Aorta (tissue), 5 donors: ENCODE data around the gene PEG3. TPM values are rescaled to one million over a fixed set of nuclear protein-coding genes. Genes with fewer than 3 reads are reported as not detected.

Source experiments
- ATAC-seq: fragments of 200-7000 bp; cut with Tn5 transposase; one replicate; pipeline ENCODE4 v1.9.1; 2022; ENCODE audit warnings: moderate library complexity; ENCODE audit not compliant: low FRiP score
- DNase-seq, 2 donors: peaks; one replicate each; pipeline ENCODE4 v3.0.0-alpha.2; 2020
- H3K27ac ChIP-seq, 2 donors: one replicate each; pipeline ENCODE4 v1.5.1; 2013; ENCODE audit warnings: low read length in 2 of 2, mild to moderate bottlenecking in 2 of 2, moderate library complexity in 2 of 2, control low read depth in 1 of 2, inconsistent platforms in 1 of 2, low read depth in 1 of 2
- H3K27me3 ChIP-seq, 2 donors: one replicate each; pipeline ENCODE4 v1.6.1; 2013; ENCODE audit warnings: control low read depth in 1 of 2, low read length in 1 of 2, mild to moderate bottlenecking in 1 of 2, moderate library complexity in 1 of 2; ENCODE audit not compliant: insufficient read depth in 2 of 2, control insufficient read depth in 1 of 2
- H3K36me3 ChIP-seq, 2 donors: one replicate each; pipeline ENCODE4 v1.6.1; 2013; ENCODE audit warnings: control low read depth in 1 of 2, low read length in 1 of 2, mild to moderate bottlenecking in 1 of 2; ENCODE audit not compliant: insufficient read depth in 2 of 2, control insufficient read depth in 1 of 2
- H3K4me1 ChIP-seq, 2 donors: one replicate each; pipeline ENCODE4 v1.6.1; 2013; ENCODE audit warnings: low read length in 2 of 2, control low read depth in 1 of 2, mild to moderate bottlenecking in 1 of 2, moderate library complexity in 1 of 2; ENCODE audit not compliant: insufficient read depth in 2 of 2, control insufficient read depth in 1 of 2
- H3K4me3 ChIP-seq, 2 donors: one replicate each; pipeline ENCODE4 v1.5.1; 2013; ENCODE audit warnings: low read length in 2 of 2, control low read depth in 1 of 2, mild to moderate bottlenecking in 1 of 2
- H3K9me3 ChIP-seq: one replicate; pipeline ENCODE4 v1.6.1; 2013; ENCODE audit warnings: mild to moderate bottlenecking, low read length; ENCODE audit not compliant: control insufficient read depth
- WGBS, 2 donors: extraction: QIAGEN DNeasy Blood & Tissue Kit; methylation state at CpG; one replicate each; pipeline ENCODE4 v1.1.7; 2013; 5-methylcytosine and 5-hydroxymethylcytosine counted together
- intact Hi-C, 2 donors: fragments of 100-400 bp; cut with DNase I; formaldehyde crosslinking; loops; one replicate each; pipeline versions ENCODE4 v1.14.2 to v1.15.0; 2022
- long read RNA-seq, 2 donors: library from polyadenylated mRNA; unstranded; transcript quantifications; one replicate each; pipeline ENCODE4 v2.0.0, GENCODE V29; 2020 to 2021
- polyA plus RNA-seq, 2 donors: library from polyadenylated mRNA; stranded (reverse); fragments of 200-250 nt; gene quantifications; one replicate each; pipeline ENCODE4 v1.2.3, GENCODE V29; 2013
- total RNA-seq, 2 donors: library from RNA; stranded (reverse); fragmentation: NEBNext Ultra II Directional; extraction: Animal tissue kit (Norgen Biotek cat#: 25700); gene quantifications; one replicate each; pipeline ENCODE4 v1.2.1, GENCODE V29; 2021
- donor health status: healthy with polysubstance abuse.
- donor health status: Bipolar disorder and iron deficiency.
- donor health status: DM: no; HTN: no; CAD: no.
- donor health status: DM: no; HTN: no; CAD: no.
- donor health status: DM: yes; HTN: yes; CAD: no.

Gene PEG3
- total RNA-seq (10 to 100 TPM; 10.3 to 11.6 TPM), polyA plus RNA-seq (1 to 10 TPM; 2.3 to 3.5 TPM)
- long read RNA-seq, donor 1, full-length matches to known transcripts: 1 of 7 reads
- long read RNA-seq, donor 1, partial matches to known transcripts: 0 of 7 reads
- long read RNA-seq, donor 1, other reads (novel, unspliced or antisense): 6 of 7 reads
- long read RNA-seq, donor 2, full-length matches to known transcripts: 1 of 2 reads
- long read RNA-seq, donor 2, partial matches to known transcripts: 0 of 2 reads
- long read RNA-seq, donor 2, other reads (novel, unspliced or antisense): 1 of 2 reads

GRCh38 chr19:56840451-56841192 lies at the start of gene PEG3, which contains the start of gene ZIM2:
Gene PEG3, minus strand, starts transcription at chr19:56840726. Its CDS starts 16,071 bp downstream, at chr19:56824655.
Gene ZIM2, minus strand, starts transcription at chr19:56840726. Its CDS starts 16,449 bp downstream, at chr19:56824277.
- H3K27ac ChIP-seq: peak within 1 kb of the TSS in 1 of 2 donors; percentile 31
- DNase-seq (peak; percentile 72 to 89), ATAC-seq (no peak)
- H3K4me3 ChIP-seq: peak within 1 kb of the TSS in 1 of 2 donors; percentile 7
- H3K27me3 ChIP-seq: no peaks in the 10 kb centered on the region
- no peaks in the 10 kb centered on the region for H3K9me3 ChIP-seq
- WGBS, 2 donors: 52 to 59% methylated on average over 39 to 49 of the region's 49 CpGs
- H3K4me1 ChIP-seq: no peaks in the 10 kb centered on the region
- intact Hi-C loops: no loop called here
- no peaks in the 10 kb centered on the region for H3K36me3 ChIP-seq

GRCh38 chr19:56885173-56885985 lies 44.9 kb upstream of the PEG3 start:
- H3K27ac ChIP-seq: no peak overlapping the region
- intact Hi-C loops: no loop called here
- 27 to 33% methylated on average over 14 of the region's 14 CpGs for WGBS, 2 donors

GRCh38 chr19:56884441-56884840 lies 43.9 kb upstream of the PEG3 start:
- H3K36me3 ChIP-seq: no peaks in the 10 kb centered on the region
- 55 to 72% methylated on average over 5 of the region's 5 CpGs for WGBS, 2 donors
- intact Hi-C loops: no loop called here
- no peaks in the 10 kb centered on the region for H3K4me1 ChIP-seq
- H3K9me3 ChIP-seq: peaks cover 2% of the 10 kb centered on the region
- no peak for DNase-seq
- H3K4me3 ChIP-seq: no peak overlapping the region
- ATAC-seq: no peak
- no peak overlapping the region for H3K27ac ChIP-seq
- H3K27me3 ChIP-seq: no peaks in the 10 kb centered on the region

More at GRCh38 chr19:56885173-56885985, 44.9 kb upstream of the PEG3 start:
- Histone ChIP-seq H3K36me3 (no peaks in the 10 kb centered on the region), H3K4me1 (no peaks in the 10 kb centered on the region), H3K4me3 (no peak overlapping the region), H3K27me3 (no peaks in the 10 kb centered on the region), H3K9me3 (peaks cover 2% of the 10 kb centered on the region)
- no peak for ATAC-seq
- DNase-seq: no peak

GRCh38 chr19:56880592-56881190 lies 40.2 kb upstream of the PEG3 start:
- no peak overlapping the region for H3K27ac ChIP-seq
- WGBS, 2 donors: 64 to 73% methylated on average over 5 of the region's 5 CpGs
- no peak for DNase-seq
- intact Hi-C loops: no loop called here
- no peaks in the 10 kb centered on the region for H3K4me1 ChIP-seq
- no peaks in the 10 kb centered on the region for H3K27me3 ChIP-seq
- no peak overlapping the region for H3K4me3 ChIP-seq
- no peaks in the 10 kb centered on the region for H3K36me3 ChIP-seq
- H3K9me3 ChIP-seq: peaks cover 2% of the 10 kb centered on the region
- ATAC-seq: no peak

GRCh38 chr19:56877069-56877715 lies 36.7 kb upstream of the PEG3 start:
- peaks cover 10% of the 10 kb centered on the region for H3K9me3 ChIP-seq
- no peaks in the 10 kb centered on the region for H3K36me3 ChIP-seq
- no peak for DNase-seq
- no peak for ATAC-seq
- H3K27ac ChIP-seq: no peak overlapping the region
- 24 to 28% methylated on average over 19 of the region's 19 CpGs for WGBS, 2 donors
- no peak overlapping the region for H3K4me3 ChIP-seq
- intact Hi-C loops: no loop called here
- H3K4me1 ChIP-seq: no peaks in the 10 kb centered on the region
- H3K27me3 ChIP-seq: no peaks in the 10 kb centered on the region

- H3K9me3 ChIP-seq: peaks cover 9% of the 10 kb centered on the region
- WGBS, 2 donors: 77 to 82% methylated on average over 3 of the region's 3 CpGs
- H3K27me3 ChIP-seq: no peaks in the 10 kb centered on the region
- H3K4me3 ChIP-seq: no peak overlapping the region
- H3K27ac ChIP-seq: no peak overlapping the region
- no peaks in the 10 kb centered on the region for H3K4me1 ChIP-seq
- intact Hi-C loops: no loop called here
- no peak for DNase-seq
- no peak for ATAC-seq
- H3K36me3 ChIP-seq: no peaks in the 10 kb centered on the region
These were observed 35.2 kb upstream of the PEG3 start for GRCh38 chr19:56875717-56876116.

- ATAC-seq (no peak), DNase-seq (no peak)
- WGBS, 2 donors: 86% methylated on average over 4 of the region's 4 CpGs
- intact Hi-C loops: no loop called here
- no peaks in the 10 kb centered on the region for H3K27me3 ChIP-seq
- no peak overlapping the region for H3K4me3 ChIP-seq
- no peaks in the 10 kb centered on the region for H3K4me1 ChIP-seq
- peaks cover 7% of the 10 kb centered on the region for H3K9me3 ChIP-seq
- no peak overlapping the region for H3K27ac ChIP-seq
- no peaks in the 10 kb centered on the region for H3K36me3 ChIP-seq
These were observed 34.0 kb upstream of the PEG3 start for GRCh38 chr19:56874530-56874929.

- Histone ChIP-seq H3K9me3 (peaks cover 7% of the 10 kb centered on the region), H3K36me3 (no peaks in the 10 kb centered on the region), H3K27me3 (no peaks in the 10 kb centered on the region), H3K4me3 (no peak overlapping the region), H3K27ac (no peak overlapping the region), H3K4me1 (no peaks in the 10 kb centered on the region)
- no peak for DNase-seq
- WGBS, 2 donors: 72 to 81% methylated on average over 5 of the region's 5 CpGs
- intact Hi-C loops: no loop called here
- no peak for ATAC-seq
These were observed 33.0 kb upstream of the PEG3 start for GRCh38 chr19:56873493-56873892.
